Activated CD8-positive, alpha-beta memory T cell treated with anti-CD3 and anti-CD28 coated beads, Interleukin-2, amount 50 U/mL, for 24 hours (primary cell): ENCODE measurements around the gene HPN.
A peak's percentile ranks its signal among the peaks of the same experiment; 100 is the strongest.
"Not testable (repeated sequence)": the region's sequence is repeated elsewhere in the genome, so short reads cannot be mapped to it uniquely, and the experiment has no call there.

Experiments used
- DNase-seq: peaks from one replicate; pipeline ENCODE4 v3.0.0-alpha.2; 2020; ENCODE audit errors: extremely low read depth

HPN gene

DNA sequence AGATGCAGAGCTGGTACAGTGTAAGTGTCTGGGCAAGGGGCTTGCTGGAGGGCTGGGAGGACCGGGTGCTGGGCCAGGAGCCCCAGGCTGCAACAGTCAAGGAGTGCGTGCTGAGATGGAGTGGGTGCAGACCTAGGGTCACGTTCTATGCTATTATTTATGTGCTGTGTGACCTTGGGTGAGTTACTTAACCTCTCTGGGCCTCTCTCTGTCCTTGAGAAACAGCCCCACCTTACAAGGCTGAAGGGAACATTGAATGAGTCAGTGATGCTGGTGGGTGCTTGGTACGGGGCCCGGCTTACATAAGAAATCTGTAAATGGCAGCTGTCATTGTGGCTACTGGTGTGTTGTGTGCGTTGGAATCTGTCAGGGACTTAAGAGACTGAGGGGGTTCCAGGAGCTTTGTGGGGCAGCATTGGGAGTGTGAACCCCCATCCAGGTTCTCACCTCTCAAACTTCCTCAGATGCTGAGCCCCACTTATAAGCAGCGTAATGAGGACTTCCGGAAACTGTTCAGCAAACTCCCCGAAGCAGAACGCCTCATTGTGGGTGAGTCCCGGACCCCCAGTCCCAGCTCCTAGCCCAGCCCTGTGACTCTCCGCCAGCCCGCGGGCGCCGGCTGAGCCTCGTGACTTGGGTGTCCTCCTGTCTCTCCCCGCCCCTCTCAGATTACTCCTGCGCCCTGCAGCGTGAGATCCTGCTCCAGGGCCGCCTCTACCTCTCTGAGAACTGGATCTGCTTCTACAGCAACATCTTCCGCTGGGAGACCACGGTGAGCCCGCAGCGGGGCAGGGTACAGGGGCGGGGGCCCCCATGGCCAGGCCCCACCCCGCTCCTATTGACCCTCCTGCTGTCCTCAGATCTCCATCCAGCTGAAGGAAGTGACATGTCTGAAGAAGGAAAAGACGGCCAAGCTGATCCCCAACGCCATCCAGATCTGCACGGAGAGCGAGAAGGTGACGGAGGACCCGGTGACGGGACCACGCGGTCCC lies 31.8 kb upstream of the HPN start:
- no peak for DNase-seq

DNA sequence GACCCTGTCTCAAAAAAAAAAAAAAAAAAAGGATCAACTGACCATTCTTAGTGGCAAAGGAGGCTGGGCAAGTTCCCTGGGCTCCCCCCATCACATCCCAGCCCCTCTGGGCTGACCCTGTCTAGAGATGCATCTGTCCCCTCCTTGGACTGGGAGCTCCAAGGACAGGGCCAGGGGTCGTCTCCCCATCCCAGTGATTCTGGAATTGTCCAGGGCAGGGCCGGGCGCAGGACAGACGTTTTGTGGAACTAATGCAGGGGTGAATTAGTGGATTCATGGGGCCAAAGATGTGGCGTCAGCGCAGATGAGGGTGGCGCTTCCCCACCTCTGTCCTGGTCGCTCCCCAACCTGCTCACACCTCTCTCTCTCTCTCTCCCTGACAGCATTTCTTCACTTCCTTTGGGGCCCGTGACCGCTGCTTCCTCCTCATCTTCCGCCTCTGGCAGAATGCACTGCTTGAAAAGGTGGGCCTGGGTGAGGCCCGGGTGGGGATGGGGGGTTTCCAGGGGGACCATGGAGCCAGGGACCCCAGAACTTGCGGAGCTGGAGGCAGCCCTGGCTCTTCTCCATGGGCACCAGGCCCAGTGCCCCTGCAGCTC lies 30.3 kb upstream of the HPN start:
- no peak for DNase-seq

DNA sequence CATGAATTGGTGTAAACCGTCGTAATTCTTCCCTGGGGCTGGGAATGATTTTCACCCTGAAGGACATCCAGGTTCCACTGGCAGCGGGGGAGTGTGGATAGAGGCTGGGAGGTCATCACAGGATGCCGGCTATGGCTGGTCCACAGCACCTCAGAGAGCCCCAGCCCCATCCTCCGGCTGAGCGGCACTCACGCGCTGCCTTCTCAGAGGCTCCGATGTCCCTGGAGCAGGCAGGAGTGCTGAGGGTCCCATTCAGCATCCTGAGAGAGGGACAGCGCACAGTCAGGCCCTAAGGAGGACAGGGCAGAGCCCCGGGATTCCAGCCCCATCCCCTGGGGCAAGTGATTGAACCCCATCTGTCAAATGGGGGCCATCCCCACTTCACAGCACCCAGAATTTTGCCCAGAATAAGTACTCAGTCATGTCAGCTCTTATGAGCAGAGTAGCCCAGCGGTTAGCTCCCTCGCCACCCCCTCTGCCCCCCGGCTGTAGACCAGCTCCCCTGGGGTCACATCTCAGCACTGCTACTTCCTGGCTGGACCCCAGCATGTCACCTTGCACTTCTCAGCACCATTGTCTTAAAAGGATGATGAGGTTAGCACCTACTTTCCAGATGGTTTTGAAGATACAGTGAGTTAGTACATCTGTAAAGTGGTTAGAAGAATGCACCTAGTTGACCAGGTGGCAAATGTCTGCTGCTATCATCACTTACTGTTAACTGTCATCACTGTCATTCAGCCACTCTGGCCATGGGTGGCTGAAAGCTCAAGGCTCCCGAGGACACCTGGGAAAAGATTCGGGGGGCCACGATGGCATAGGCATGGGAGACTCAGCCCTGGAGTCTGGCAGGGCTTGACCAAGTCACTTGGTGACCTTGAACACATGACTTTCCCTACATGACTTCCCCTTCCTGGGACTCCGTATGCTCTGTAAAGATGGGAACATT lies 29.5 kb upstream of the HPN start:
- no peak for DNase-seq

DNA sequence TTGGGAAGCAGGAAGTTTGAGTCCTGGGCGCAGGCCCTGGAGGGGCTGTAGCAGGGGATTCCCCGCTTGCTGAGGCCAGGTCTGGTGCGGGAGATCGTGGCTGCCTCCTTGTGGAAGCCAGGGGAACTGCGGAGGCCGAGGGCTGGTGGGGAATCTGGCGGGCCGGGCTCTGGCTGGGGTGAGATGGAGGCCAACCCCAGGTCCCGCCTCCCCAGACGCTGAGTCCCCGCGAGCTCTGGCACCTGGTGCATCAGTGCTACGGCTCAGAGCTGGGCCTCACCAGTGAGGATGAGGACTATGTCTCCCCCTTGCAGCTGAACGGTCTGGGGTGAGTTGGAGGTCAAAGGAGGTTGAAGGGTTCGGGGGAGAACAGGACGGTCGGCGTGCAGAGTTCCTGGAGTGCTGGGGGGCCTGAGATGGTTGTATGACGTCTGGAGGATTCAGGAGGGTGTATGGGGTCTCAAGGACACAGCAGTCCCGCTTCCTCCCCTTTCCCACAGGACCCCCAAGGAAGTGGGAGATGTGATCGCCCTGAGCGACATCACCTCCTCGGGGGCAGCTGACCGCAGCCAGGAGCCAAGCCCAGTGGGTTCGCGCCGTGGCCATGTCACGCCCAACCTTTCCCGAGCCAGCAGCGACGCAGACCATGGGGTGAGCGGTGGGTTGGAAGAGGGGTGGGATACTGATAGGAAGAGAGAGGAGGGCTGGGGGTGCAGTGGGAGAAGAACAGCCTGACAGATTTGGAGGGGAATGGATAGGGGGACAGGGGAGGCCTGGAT lies 28.3 kb upstream of the HPN start:
- DNase-seq: peak; percentile 63

DNA sequence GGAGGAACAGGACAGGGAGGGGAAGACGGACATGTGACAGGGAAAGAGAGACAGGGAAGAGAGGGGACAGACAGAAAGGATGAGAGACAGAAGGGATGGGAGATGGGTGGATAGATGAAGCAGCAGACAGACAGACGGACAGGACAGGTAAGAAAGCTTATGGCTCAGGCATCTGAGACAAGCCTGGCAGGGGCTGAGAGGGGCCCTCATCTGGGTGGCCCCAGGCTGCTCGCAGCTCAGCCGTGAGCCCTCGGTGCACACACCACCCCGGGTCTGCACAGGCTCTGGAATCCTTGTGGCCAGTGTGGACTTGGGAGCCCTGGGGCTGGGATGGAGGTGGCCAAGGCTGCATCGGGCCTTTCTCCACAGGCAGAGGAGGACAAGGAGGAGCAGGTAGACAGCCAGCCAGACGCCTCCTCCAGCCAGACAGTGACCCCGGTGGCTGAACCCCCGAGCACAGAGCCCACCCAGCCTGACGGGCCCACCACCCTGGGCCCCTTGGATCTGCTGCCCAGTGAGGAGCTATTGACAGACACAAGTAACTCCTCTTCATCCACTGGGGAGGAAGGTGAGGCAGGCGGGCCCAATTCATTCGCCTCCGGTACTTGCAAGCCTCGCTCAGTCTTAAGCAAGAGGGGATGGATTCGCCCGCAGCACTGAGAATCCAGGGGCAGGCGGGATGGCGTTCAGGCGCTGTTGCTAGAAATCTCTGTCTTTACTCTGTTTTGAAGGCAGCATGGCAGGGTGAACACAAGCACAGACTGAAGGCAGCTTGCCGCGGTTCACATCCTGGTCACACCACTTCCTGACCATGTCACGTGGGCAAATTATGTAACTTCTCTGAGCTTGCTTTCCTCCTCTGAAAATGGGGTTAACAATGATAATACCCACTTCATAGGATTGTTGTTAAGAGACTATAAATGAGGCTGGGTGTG lies 27.4 kb upstream of the HPN start:
- DNase-seq: no peak

DNA sequence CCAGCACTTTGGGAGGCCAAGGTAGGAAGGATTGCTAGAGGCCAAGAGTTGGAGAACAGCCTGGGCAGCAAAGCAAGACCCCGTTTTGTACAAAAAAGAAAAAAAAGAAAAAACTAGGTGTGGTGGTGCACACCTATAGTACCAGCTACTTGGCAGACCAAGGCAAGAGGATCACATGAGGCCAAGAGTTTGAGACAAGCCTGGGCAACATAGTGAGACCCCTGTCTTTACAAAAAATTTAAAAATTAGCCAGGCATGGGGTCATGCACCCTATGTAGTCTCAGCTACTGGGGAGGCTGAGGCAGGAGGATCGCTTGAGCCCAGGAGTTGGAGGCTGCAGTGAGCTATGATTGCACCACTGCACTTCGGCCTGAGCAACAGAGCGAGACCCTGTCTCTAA lies 26.7 kb upstream of the HPN start:
- DNase-seq: not testable (repeated sequence)

DNA sequence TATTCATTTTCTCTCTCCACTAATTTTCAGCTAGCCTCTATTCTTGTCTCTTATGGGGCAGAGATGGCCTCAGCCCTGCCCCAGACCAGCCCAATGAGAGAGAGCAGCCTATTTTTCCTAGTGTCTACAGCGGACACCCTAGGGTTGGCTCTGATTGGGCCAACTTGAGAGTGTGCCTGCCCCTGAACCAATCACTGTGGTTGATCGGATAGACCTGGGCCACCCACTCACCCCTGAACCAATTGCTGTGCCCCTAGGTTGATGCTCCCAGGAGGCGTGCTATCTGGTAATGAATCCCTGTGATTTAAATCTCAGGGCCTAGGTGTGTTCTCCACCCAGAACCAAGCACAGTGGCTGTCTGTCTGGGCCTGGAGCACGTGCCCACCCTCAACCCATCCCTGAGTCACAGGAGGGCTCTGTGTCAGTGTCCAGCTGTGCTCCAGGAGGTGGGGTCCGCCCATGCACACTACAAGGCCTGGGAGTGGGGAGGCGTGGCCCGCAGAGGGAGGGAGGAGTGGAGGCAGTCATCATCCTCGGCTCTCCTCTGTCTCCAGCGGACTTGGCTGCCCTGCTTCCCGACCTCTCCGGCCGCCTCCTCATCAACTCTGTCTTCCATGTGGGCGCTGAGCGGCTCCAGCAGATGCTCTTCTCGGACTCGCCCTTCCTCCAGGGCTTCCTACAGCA lies 26.1 kb upstream of the HPN start:
- DNase-seq: no peak

DNA sequence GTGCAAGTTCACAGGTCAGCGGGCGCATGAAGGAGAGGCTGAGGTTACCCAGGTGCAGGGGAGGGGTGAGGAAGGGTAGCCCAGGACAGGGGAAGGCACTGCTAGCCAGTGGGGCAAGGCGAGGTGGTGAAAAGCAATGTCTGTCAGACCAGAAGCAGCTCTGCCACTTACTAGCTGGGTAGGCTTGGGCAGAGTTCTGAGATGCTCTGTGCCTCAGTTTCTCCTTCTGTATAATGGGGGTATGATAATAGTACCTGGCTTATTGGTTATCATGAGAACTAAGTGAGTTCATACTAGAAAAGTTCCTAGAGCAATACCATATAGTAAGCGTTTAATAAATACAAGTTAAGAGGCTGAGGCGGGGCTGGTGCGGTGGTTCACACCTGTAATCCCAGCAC lies 25.6 kb upstream of the HPN start:
- DNase-seq: no peak

DNA sequence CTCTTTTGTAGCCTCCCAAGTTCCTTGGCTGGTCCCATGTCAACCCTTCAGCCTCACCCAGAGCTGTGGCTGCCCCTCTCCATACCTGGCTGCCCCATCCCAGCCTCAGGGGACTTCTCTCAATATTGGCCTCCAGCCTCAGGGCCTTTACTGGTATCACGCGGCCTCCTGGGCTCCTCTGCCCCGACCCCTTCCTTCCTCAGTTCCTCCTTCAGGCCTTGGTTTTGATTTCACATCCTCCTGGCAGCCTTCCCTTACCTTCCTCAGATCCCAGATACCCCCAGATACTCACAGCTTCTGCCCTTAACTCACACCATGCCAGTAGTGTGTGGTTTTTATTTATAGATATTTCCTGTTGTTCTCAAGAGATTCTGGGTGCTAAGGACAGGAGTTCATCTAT lies 24.0 kb upstream of the HPN start:
- no peak for DNase-seq

DNA sequence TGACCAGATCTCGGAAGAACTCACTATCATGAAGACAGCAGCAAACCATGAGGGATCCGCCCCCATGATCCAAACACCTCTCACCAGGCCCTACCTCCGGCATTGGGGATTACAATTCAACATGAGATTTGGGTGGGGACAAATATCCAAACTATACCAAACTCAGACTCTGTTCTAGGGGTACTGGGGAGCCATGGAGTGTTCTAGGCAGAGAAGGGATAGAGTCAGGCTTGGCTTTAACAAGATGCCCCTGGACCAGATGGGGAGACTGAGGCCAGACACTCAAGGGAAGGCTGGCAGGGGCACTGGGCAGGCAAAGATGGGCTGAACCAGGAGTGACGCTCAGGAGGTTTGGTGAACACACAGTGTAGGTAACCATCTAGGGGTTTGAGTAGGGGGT lies 23.1 kb upstream of the HPN start:
- no peak for DNase-seq

DNA sequence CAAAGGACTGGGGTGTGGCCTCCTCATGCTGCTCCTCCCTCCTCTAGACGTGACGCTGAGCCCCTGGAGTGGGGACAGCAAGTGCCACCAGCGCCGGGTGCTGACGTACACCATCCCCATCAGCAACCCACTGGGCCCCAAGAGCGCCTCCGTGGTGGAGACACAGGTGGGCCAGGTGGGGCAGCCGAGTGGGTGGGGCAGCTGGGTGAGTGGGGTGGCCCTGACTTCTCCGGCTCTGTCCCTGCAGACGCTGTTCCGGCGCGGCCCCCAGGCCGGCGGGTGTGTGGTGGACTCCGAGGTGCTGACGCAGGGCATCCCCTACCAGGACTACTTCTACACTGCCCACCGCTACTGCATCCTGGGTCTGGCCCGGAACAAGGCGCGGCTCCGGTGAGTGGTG lies 22.4 kb upstream of the HPN start:
- no peak for DNase-seq

DNA sequence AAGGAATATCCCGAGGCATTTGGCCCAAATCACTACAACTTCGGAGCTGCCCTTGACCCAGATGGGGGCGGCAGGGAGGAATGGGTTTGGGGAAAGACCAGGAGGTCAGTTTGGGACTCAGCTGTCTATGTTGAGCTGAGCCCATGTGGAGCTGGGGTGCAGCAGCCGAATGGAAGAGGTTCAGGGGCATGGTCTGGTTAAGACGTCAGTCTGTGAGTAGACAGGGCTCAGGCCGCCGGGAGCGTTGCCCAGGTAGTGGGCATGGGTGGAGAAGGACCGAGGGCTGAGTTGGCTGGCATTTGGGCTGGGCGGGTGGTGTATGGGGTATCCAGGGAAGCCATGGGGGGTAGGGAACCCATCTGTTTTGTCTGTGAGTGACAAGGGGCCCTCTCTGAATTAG lies 20.5 kb upstream of the HPN start:
- no peak for DNase-seq

DNA sequence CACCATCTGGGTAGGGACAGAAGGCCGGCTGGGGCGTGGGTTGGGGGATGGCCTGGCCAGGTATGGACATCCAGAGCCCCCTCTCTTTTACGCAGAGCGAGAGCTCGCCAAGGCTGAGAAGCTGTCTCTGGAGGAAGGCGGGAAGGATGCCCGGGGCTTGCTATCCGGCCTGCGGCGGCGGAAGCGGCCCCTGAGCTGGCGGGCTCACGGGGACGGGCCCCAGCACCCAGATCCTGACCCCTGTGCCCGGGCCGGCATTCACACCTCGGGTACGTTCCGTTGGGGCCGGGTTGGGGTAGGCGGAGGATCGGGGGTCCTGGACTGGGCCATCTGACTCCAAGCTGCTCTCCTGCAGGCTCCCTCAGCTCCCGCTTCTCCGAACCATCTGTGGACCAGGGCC lies 19.9 kb upstream of the HPN start:
- DNase-seq: no peak

DNA sequence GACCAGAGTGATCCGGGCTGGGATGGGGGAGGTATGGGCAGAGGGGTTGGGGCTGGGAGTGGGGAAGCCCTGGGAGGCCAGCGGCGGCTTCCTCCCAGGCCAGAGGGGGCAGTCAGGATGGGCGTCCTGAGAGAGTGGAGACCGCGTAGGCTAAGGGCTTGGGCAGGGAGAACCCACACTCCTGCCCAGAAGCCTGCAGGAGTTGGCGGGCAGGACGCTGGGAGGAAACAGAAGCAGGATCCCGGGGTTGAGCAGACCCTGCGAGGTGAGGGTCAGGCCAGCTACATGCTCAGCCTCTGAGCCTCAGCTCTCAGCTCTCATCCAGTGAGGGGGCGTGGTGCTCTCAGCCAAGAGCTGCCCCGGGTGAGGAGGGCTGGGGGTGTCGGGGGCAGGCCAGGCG lies 19.1 kb upstream of the HPN start:
- DNase-seq: no peak

DNA sequence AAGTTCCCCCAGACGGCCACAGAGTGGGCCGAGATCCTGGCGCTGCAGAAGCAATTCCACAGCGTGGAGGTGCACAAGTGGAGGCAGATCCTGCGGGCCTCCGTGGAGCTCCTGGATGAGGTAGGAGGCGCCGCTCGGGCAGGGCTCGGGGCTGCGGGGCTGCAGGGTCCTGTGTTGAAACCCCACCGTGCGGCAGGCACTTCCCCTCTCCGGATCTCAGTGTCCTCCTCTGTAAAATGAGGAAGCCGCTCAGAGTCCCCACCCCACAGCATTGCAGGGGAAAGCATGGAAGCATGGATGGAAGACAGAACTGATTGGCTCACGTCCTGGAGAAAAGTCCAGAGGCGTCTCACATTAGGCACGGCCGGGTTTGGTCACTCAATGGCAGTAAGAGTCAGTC lies 18.1 kb upstream of the HPN start:
- DNase-seq: no peak

DNA sequence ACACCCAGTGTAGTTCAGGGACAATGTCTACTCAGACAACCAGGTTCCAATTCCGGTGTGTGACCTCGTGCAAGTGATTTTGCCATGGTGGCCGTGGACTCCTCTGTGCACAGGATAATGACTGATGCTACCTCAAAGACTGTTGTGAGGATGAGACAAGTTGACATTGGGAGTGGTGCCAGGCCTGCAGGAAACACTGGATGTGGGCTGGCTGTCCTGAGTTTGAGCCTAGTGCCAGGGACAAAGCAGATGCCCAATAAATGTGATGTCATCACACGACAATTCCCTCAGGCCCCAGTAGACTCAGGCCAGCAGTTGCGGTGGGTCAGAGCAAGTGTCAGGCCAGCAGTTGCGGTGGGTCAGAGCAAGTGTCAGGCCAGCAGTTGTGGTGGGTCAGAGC lies 17.4 kb upstream of the HPN start:
- no peak for DNase-seq

DNA sequence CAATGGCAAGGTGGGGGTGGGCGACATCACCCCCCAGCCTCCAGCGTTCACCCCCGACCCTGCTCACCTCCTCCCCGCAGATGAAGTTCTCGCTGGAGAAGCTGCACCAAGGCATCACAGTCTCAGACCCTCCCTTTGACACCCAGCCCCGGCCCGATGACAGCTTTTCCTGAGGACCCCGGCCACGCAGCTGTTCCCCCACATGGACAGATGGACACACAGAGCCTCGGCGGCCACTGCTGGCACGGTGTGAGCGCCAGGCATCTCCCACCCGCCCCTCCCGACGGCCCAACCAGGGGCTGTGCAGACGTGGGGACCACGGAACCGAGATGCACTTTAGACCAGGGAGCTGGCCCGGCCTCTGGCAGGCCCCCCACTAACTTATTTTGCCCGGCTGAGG lies 15.6 kb upstream of the HPN start:
- no peak for DNase-seq

DNA sequence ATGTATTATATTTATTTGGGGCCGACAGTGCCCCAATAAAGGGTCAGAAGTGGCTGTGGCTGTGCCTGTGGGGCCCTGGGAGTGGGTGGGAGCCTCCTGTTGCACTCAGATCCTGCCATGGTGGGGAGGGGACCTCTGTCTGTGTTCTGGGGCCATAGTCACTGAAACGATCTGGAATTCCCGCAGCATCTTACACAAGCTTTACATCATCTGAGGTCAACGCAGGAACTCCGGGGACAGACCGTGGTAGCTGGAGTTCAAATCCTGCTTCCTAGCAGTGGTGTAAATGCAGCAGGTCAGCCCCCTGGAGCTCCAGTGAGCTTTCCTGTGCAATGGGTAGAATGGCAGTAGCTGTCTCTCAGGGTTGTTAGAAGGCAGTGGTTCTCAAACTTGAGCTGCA lies 15.1 kb upstream of the HPN start:
- DNase-seq: no peak

DNA sequence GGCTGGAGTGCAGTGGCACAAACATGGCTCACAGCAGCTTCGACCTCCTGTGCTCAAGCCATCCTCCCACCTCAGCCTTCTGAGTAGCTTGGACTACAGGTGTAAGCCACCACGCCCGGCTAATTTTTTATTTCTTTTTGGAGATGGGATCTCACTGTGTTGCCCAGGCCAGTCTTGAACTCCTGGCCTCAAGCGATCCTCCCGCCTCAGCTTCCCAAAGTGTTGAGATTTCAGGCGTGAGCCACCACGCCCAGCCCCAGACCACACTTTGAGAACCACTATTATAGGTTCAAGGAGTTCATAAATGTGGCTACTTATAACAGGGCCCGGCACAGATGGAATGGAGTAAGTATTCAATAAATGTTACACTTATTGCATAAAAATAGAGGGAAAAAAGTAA lies 14.5 kb upstream of the HPN start:
- DNase-seq: no peak
